IMR-90 (cell line): Measurements from ENCODE around the gene ARHGEF3. TPM values are rescaled to one million over a fixed set of nuclear protein-coding genes. Genes with fewer than 3 reads are reported as not detected.
A peak's percentile ranks its signal among the peaks of the same experiment; 100 is the strongest.

ENCODE experiments used
- ATAC-seq: fragments of 200-7000 bp; cut with Tn5 transposase; 2 replicates; pipeline ENCODE4 v1.9.1; 2020; ENCODE audit warnings: low read depth, mild to moderate bottlenecking, moderate library complexity
- BruUV-seq: library from RNA; stranded (reverse); fragments of 400-500 nt; replicated peaks from 2 replicates; lab custom pipeline; 2021; lab: Mats Ljungman, UMichigan
- CTCF ChIA-PET: fragments of 300-600 bp; formaldehyde crosslinking; extraction: SDS; loops from one replicate; lab custom pipeline; 2021; ENCODE audit warnings: antibody characterized with exemption; lab: Yijun Ruan, JAX
- POLR2A ChIA-PET: fragments of 300-600 bp; sonication (Branson Sonifier 250); formaldehyde crosslinking; loops from one replicate; lab custom pipeline; 2022; ENCODE audit warnings: antibody characterized with exemption; ENCODE audit not compliant: unreplicated experiment; lab: Charles Lee
- DNase-seq: peaks from one replicate; pipeline ENCODE4 v3.0.0; 2013
- H2AFZ ChIP-seq: replicated peaks from 2 replicates; pipeline ENCODE3; 2013; ENCODE audit warnings: low read length, mild to moderate bottlenecking; ENCODE audit not compliant: poor library complexity
- H2AK5ac ChIP-seq: 2 replicates; pipeline ENCODE4 v1.6.1; 2013; ENCODE audit warnings: low read depth, low read length, inconsistent platforms
- H2AK9ac ChIP-seq: replicated peaks from 2 replicates; pipeline ENCODE3; 2013; ENCODE audit warnings: mild to moderate bottlenecking, low read depth, low read length, moderate library complexity; ENCODE audit not compliant: poor library complexity
- H2BK120ac ChIP-seq: 2 replicates; pipeline ENCODE4 v1.6.1; 2013; ENCODE audit warnings: low read depth, low read length, inconsistent platforms
- H2BK15ac ChIP-seq: 3 replicates; pipeline ENCODE4 v1.6.1; 2013; ENCODE audit warnings: low read depth, low read length, inconsistent platforms
- H2BK20ac ChIP-seq: 2 replicates; pipeline ENCODE4 v1.6.1; 2013; ENCODE audit warnings: low read depth, mild to moderate bottlenecking, inconsistent platforms, low read length, moderate library complexity
- H2BK5ac ChIP-seq: 2 replicates; pipeline ENCODE4 v1.6.1; 2013; ENCODE audit warnings: mild to moderate bottlenecking, low read depth, low read length, inconsistent platforms; ENCODE audit not compliant: poor library complexity, severe bottlenecking
- H3K14ac ChIP-seq: replicated peaks from 2 replicates; pipeline ENCODE4 v1.6.1; 2013; ENCODE audit warnings: low read depth, low read length, inconsistent platforms
- H3K18ac ChIP-seq: 2 replicates; pipeline ENCODE4 v1.6.1; 2013; ENCODE audit warnings: low read depth, low read length, control low read depth
- H3K23ac ChIP-seq: 2 replicates; pipeline ENCODE4 v1.6.1; 2013; ENCODE audit warnings: low read depth, low read length, inconsistent platforms
- H3K27ac ChIP-seq: 2 replicates; pipeline ENCODE4 v1.5.1; 2013; ENCODE audit warnings: mild to moderate bottlenecking, control low read depth, low read length; ENCODE audit not compliant: insufficient read depth
- H3K27me3 ChIP-seq: 2 replicates; pipeline ENCODE4 v1.6.1; 2013; ENCODE audit warnings: low read length; ENCODE audit not compliant: control insufficient read depth, insufficient read depth
- H3K36me3 ChIP-seq: 2 replicates; pipeline ENCODE4 v1.6.1; 2013; ENCODE audit warnings: low read length, mixed read lengths; ENCODE audit not compliant: control insufficient read depth, insufficient read depth
- H3K4ac ChIP-seq: 2 replicates; pipeline ENCODE4 v1.6.1; 2013; ENCODE audit warnings: low read depth, low read length, inconsistent platforms
- H3K4me1 ChIP-seq: 2 replicates; pipeline ENCODE4 v1.6.1; 2013; ENCODE audit warnings: low read length, mixed read lengths; ENCODE audit not compliant: control insufficient read depth, insufficient read depth
- H3K4me2 ChIP-seq: 2 replicates; pipeline ENCODE4 v1.6.1; 2013; ENCODE audit warnings: low read depth, mild to moderate bottlenecking, control low read depth, low read length, moderate library complexity
- H3K4me3 ChIP-seq: 2 replicates; pipeline ENCODE4 v1.5.1; 2013; ENCODE audit warnings: low read depth, mild to moderate bottlenecking, control low read depth, low read length, moderate library complexity; ENCODE audit not compliant: insufficient read depth
- H3K56ac ChIP-seq: 2 replicates; pipeline ENCODE4 v1.6.1; 2013; ENCODE audit warnings: low read length, inconsistent platforms; ENCODE audit not compliant: insufficient read depth; ENCODE audit errors: extremely low read depth
- H3K79me1 ChIP-seq, 2 experiments: 2 replicates each; pipeline ENCODE4 v1.6.1; 2013; ENCODE audit warnings: low read length in 2 of 2, inconsistent platforms in 1 of 2, low read depth in 1 of 2
- H3K9ac ChIP-seq: 2 replicates; pipeline ENCODE4 v1.6.1; 2013; ENCODE audit warnings: low read depth, low read length, control low read depth
- H3K9me1 ChIP-seq: 2 replicates; pipeline ENCODE4 v1.6.1; 2013; ENCODE audit warnings: low read length, inconsistent platforms; ENCODE audit not compliant: insufficient read depth
- H3K9me3 ChIP-seq: 2 replicates; pipeline ENCODE4 v1.6.1; 2013; ENCODE audit warnings: low read length; ENCODE audit not compliant: control insufficient read depth, insufficient read depth
- H4K20me1 ChIP-seq: 2 replicates; pipeline ENCODE4 v1.6.1; 2013; ENCODE audit warnings: low read length, inconsistent platforms; ENCODE audit not compliant: insufficient read depth
- H4K5ac ChIP-seq: 2 replicates; pipeline ENCODE4 v1.6.1; 2013; ENCODE audit warnings: mild to moderate bottlenecking, low read depth, low read length, control low read depth
- H4K8ac ChIP-seq, 2 experiments: 2 replicates each; pipeline ENCODE4 v1.6.1; 2013; ENCODE audit warnings: low read depth in 2 of 2, low read length in 2 of 2, control low read depth in 1 of 2, inconsistent platforms in 1 of 2
- H4K91ac ChIP-seq: 2 replicates; pipeline ENCODE4 v1.6.1; 2013; ENCODE audit warnings: low read depth, low read length, inconsistent platforms; ENCODE audit not compliant: insufficient read depth
- CHD1 ChIP-seq: IDR thresholded peaks from 2 replicates; pipeline ENCODE4 v1.6.1; 2012; ENCODE audit warnings: low read depth, low read length, improper control_type of control experiment
- CTCF ChIP-seq: conservative IDR thresholded peaks from 2 replicates; pipeline ENCODE4 v1.5.1; 2012; ENCODE audit warnings: mild to moderate bottlenecking, low read depth, low read length, improper control_type of control experiment
- MAFK ChIP-seq: IDR thresholded peaks from 2 replicates; pipeline ENCODE4 v1.6.1; 2012; ENCODE audit warnings: low read depth, low read length, improper control_type of control experiment
- MAZ ChIP-seq: IDR thresholded peaks from 2 replicates; pipeline ENCODE4 v1.6.1; 2012; ENCODE audit warnings: low read depth, mild to moderate bottlenecking, low read length, improper control_type of control experiment, moderate library complexity, borderline replicate concordance
- MXI1 ChIP-seq: IDR thresholded peaks from 2 replicates; pipeline ENCODE4 v1.6.1; 2012; ENCODE audit warnings: low read depth, mild to moderate bottlenecking, low read length, moderate library complexity, borderline replicate concordance
- NFE2L2 ChIP-seq: fragments of 150-350 bp; IDR thresholded peaks from 2 replicates; pipeline ENCODE4 v1.6.1; 2016; ENCODE audit warnings: low read depth, mild to moderate bottlenecking, low read length
- RAD21 ChIP-seq: IDR thresholded peaks from 2 replicates; pipeline ENCODE4 v1.6.1; 2012; ENCODE audit warnings: low read length, improper control_type of control experiment
- RCOR1 ChIP-seq: IDR thresholded peaks from 2 replicates; pipeline ENCODE4 v1.6.1; 2012; ENCODE audit warnings: mild to moderate bottlenecking, low read length, improper control_type of control experiment; ENCODE audit not compliant: insufficient replicate concordance
- RFX5 ChIP-seq: IDR thresholded peaks from 2 replicates; pipeline ENCODE4 v1.8.0; 2012; ENCODE audit warnings: low read depth, mild to moderate bottlenecking, low read length, moderate library complexity
- SMC3 ChIP-seq: fragments of 150-350 bp; IDR thresholded peaks from 2 replicates; pipeline ENCODE4 v1.6.1; 2016; ENCODE audit warnings: low read depth, mild to moderate bottlenecking, antibody characterized with exemption, low read length, moderate library complexity
- WGBS, 2 experiments: methylation state at CpG; one replicate each; pipeline versions ENCODE4 v1.1.5 to v1.1.7; 2013; ENCODE audit warnings: missing lambda C conversion rate in 2 of 2; ENCODE audit not compliant: insufficient read length in 1 of 2; ENCODE audit errors: extremely low coverage in 2 of 2; 5-methylcytosine and 5-hydroxymethylcytosine counted together
- dilution Hi-C: fragments of 300-500 bp; cut with HindIII; formaldehyde crosslinking; loops from one replicate; pipeline ENCODE4 v1.14.3; 2018; ENCODE audit warnings: low sequenced_read_pairs; ENCODE audit not compliant: unreplicated experiment
- in situ Hi-C: fragments of 300-500 bp; cut with MboI; formaldehyde crosslinking; loops from 3 replicates; pipeline ENCODE4 v1.14.3; 2019; ENCODE audit warnings: low sequenced_read_pairs, inconsistent platforms, mixed read lengths
- intact Hi-C: fragments of 100-400 bp; cut with micrococcal nuclease; formaldehyde crosslinking; loops from 2 replicates; pipeline ENCODE4 v1.10.0; 2022
- polyA plus RNA-seq, 3 experiments: library from polyadenylated mRNA; depleted of rRNA; stranded (reverse); fragments of >200 nt; gene quantifications; 2 replicates each; pipeline ENCODE4 v1.2.3, GENCODE V29; 2012; ENCODE audit warnings: low replicate concordance in 1 of 3
- total RNA-seq: library from RNA; depleted of rRNA; stranded (reverse); fragments of >200 nt; gene quantifications from 2 replicates; pipeline ENCODE4 v1.2.3, GENCODE V29; 2012
- TF ChIP-seq, protein P1 (sequence below): fragments of 150-350 bp; IDR thresholded peaks from 2 replicates; pipeline ENCODE4 v1.6.1; 2016; ENCODE audit warnings: low read depth, mild to moderate bottlenecking, low read length, moderate library complexity, borderline replicate concordance
- TF ChIP-seq, protein P2 (sequence below): fragments of 150-350 bp; IDR thresholded peaks from 2 replicates; pipeline ENCODE4 v1.6.1; 2017; ENCODE audit warnings: mild to moderate bottlenecking, antibody characterized with exemption, low read length, low read depth

ARHGEF3 gene
- total and polyA plus RNA-seq, 2 of the 4 experiments (the other 2 are of a cell fraction), result 2.1 to 2.3 TPM

- ChIA-PET CTCF (interaction anchor here (0.6 kb wide), 1 partner anchor 272 kb away, joined by 3 read pairs; no protein-coding TSS in a partner anchor), POLR2A (no interaction called here)
- H3K4ac ChIP-seq, result peak overlapping the region; percentile 11; the same call in 1 of the 2 replicates
- in situ Hi-C loops (no loop called here), intact Hi-C loops (loop anchor here (2.0 kb wide), 1 partner anchor 41 kb away; no protein-coding TSS in a partner anchor), dilution Hi-C loops (no loop called here)
- peak overlapping the region; percentile 43; the same call in 1 of the 3 replicates for H2BK15ac ChIP-seq
- peaks cover 3% of the 10 kb centered on the region; the same call in 1 of the 2 replicates for H3K9me1 ChIP-seq
- peak overlapping the region; percentile 11; the same call in 1 of the 2 replicates for H3K4me2 ChIP-seq
- H3K36me3 ChIP-seq, result no peaks in the 10 kb centered on the region
- H4K20me1 ChIP-seq, result no peaks in the 10 kb centered on the region
- H2BK5ac ChIP-seq, result peak overlapping the region; percentile 31
- H3K4me1 ChIP-seq, result peaks cover 4% of the 10 kb centered on the region
- H3K18ac ChIP-seq, result no peak overlapping the region; the same call in 1 of the 2 replicates
- peaks cover 2% of the 10 kb centered on the region; the same call in 1 of the 2 replicates for H3K9me3 ChIP-seq
- no peak overlapping the region for H3K4me3 ChIP-seq
- H3K27me3 ChIP-seq, result no peaks in the 10 kb centered on the region
- H3K23ac ChIP-seq, result no peak overlapping the region
- H2BK120ac ChIP-seq, result peak overlapping the region; percentile 52
- H2AFZ ChIP-seq, result peak overlapping the region; percentile 23
- peak overlapping the region; percentile 22; the same call in 1 of the 2 replicates for H3K14ac ChIP-seq
- H3K56ac ChIP-seq, result no peak overlapping the region
- WGBS, 2 experiments, result no CpG with 5 or more reads among the region's 9 CpGs
- ATAC-seq (peak; percentile 86), DNase-seq (peak; percentile 87)
- no peaks in the 10 kb centered on the region for H3K79me1 ChIP-seq
- peak overlapping the region in 1 of 2 experiments; percentile 50; a peak in 2 of 4 replicates for H4K8ac ChIP-seq
- no peak overlapping the region; the same call in 1 of the 2 replicates for H4K91ac ChIP-seq
- no peak overlapping the region for H4K5ac ChIP-seq
- H2AK9ac ChIP-seq, result no peak overlapping the region
- peak overlapping the region; percentile 20 for H2BK20ac ChIP-seq
- no TSS peak for BruUV-seq
- H2AK5ac ChIP-seq, result peak overlapping the region; percentile 36; the same call in 1 of the 2 replicates
- no peak overlapping the region for H3K9ac ChIP-seq
- no peak overlapping the region for H3K27ac ChIP-seq
- TF ChIP-seq, protein P1, sequence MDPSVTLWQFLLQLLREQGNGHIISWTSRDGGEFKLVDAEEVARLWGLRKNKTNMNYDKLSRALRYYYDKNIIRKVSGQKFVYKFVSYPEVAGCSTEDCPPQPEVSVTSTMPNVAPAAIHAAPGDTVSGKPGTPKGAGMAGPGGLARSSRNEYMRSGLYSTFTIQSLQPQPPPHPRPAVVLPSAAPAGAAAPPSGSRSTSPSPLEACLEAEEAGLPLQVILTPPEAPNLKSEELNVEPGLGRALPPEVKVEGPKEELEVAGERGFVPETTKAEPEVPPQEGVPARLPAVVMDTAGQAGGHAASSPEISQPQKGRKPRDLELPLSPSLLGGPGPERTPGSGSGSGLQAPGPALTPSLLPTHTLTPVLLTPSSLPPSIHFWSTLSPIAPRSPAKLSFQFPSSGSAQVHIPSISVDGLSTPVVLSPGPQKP, result no peak
- no peak for TF ChIP-seq CTCF
- no peak for TF ChIP-seq CHD1
- 0 out of 2 replicates have a peak, but pooled peaks have one; percentile 30 for TF ChIP-seq MXI1
- no peak for TF ChIP-seq MAZ
- TF ChIP-seq SMC3, result no peak
- no peak for TF ChIP-seq RAD21
- no peak for TF ChIP-seq RCOR1
- TF ChIP-seq MAFK, result no peak
- no peak for TF ChIP-seq NFE2L2
- no peak for TF ChIP-seq RFX5
- TF ChIP-seq, protein P2, sequence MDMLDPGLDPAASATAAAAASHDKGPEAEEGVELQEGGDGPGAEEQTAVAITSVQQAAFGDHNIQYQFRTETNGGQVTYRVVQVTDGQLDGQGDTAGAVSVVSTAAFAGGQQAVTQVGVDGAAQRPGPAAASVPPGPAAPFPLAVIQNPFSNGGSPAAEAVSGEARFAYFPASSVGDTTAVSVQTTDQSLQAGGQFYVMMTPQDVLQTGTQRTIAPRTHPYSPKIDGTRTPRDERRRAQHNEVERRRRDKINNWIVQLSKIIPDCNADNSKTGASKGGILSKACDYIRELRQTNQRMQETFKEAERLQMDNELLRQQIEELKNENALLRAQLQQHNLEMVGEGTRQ, result no peak
Observed at GRCh38 chr3:56839784-56840715, 38.3 kb upstream of the ARHGEF3 start.
